ENCODE results near the gene ASTN2.

Gene ASTN2

DNA sequence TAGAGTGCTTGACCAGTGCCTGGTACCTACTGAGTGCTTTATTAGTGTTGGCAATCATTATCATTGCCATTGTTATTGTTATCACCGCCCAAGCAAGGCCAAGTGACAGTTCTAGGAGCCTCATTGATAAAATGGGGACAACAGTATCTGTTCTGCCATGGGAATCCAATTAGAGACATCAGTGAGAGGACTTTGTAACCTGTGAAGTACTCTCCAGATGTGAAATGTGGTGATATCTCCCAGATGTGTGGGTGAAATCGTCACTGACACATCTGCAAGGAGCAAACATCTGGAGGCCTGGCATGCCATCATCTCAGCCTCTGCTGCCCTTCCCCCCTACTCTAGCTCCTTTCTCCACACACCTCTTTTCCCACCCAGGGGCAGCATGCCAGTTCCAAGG lies 1000.5 kb downstream of the ASTN2 start:
- DNase-seq (ENCODE audit: extremely low read depth in 1 of 2, low read depth in 1 of 2) = no peak

DNA sequence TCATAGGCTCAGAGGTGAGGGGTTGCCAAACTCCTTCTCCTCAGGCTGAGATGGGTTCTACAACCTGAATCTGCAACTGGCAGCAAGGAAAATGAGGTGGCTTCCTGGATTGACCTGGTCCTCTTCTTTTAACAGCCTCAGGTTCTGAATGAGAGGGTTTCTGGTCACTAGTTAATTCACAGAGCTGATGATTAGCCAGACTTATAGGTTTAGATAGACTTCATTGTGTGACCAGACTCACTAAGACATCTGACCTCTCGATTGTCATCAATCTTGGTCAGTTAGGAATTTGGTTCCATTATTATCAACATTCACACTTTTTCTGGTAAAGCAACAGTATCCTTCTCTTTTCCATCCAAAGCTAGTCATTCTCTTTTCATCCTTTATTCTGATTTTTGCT lies 1003.4 kb downstream of the ASTN2 start:
- no peak for DNase-seq (ENCODE audit: extremely low read depth in 1 of 2, low read depth in 1 of 2)

DNA sequence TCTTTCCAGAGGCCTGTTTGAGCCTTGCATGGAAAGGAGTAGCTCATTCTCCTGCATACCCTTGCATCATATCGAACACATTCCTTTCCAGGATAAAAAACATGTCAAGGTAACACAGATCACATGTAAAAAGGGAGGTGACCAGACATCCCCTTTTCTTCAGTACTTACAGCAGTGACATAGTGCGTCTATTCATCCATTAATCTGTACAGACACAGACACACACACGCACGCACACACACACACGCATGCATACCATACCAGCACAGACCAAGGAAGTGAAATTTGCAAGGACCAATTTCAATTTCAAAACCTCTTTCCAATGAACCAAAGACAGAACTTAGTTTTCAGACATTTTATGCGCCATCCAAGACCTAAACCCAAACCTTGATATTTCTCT lies 1005.2 kb downstream of the ASTN2 start:
- no peak for DNase-seq (ENCODE audit: extremely low read depth in 1 of 2, low read depth in 1 of 2)

DNA sequence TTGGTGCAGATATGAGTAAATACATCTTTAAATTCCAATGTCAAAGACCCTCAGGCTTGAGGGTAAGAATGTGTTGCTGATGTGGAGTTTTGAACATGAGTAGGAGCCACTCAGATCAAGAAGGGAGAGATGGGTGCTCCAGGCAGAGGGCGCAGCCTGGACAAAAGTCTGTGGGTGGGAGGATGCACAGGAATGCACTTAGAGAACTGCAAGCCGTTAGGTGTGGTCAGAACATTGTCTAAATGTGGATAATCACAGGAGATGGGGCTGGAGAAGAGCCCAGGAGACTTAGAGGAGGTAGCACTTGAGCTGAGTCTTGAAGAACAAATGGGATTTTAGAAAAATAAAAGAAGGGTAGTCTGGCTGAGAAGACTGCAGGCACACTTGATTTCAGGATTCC lies 1005.7 kb downstream of the ASTN2 start:
- DNase-seq (ENCODE audit: extremely low read depth in 1 of 2, low read depth in 1 of 2) = no peak

DNA sequence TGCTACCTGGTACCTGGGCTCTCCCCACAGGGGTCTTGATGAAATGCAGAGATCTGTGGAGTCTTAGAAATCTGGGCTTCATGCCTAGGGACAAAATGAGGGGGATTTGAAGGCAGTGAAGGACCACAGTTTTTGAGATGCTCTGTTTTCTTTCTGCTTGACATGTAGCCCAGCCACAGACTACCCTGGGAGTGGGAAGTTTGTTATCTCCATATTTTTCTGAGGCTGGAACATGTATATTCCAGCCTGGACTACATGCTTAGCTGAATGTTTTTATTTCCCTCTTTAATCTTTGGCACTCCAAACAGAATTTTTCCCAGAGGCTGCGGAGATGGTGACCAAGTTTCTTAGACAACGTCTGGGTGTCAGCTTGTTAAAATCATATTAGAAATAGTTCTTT lies 1008.4 kb downstream of the ASTN2 start:
- DNase-seq (ENCODE audit: extremely low read depth in 1 of 2, low read depth in 1 of 2) = no peak

DNA sequence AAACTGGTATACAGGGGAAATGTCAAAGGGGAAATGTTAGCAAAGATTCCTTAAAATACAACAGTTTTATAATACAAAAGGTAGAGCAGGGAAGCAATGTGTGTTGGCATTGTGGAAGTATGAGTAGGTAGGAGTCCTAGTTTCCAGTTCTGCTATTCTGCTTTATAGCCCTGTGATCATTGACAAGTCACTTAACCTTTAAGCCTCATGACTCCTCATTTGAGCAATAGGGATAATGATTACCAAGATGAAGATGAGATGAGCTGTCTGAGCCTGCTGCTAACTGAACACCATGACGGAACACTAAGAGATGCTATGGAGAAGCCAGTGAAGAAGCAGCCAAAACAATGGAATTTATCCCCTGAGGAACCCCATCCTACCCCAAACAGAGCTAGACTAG lies 1009.5 kb downstream of the ASTN2 start:
- no peak for DNase-seq (ENCODE audit: extremely low read depth in 1 of 2, low read depth in 1 of 2)

DNA sequence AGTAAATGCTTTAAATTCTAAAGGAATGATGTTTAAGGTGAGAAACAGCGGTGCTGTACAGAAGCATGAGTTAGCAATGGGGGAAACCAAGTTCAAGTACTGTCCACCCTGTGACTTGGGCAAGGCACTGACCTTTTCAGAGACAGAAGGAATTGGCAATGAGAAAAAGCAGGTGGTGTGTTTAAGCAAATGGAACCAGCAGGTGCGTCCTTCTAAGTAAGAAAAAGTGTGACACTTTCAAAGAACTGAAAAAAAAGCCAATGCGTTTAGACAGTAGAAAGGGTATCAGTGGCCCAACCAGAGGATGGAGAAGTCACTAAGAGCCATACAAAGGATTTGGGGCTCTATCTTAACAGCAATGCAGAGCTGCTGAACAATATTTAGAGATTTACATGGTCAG lies 1010.6 kb downstream of the ASTN2 start:
- DNase-seq (ENCODE audit: extremely low read depth in 1 of 2, low read depth in 1 of 2) = no peak

DNA sequence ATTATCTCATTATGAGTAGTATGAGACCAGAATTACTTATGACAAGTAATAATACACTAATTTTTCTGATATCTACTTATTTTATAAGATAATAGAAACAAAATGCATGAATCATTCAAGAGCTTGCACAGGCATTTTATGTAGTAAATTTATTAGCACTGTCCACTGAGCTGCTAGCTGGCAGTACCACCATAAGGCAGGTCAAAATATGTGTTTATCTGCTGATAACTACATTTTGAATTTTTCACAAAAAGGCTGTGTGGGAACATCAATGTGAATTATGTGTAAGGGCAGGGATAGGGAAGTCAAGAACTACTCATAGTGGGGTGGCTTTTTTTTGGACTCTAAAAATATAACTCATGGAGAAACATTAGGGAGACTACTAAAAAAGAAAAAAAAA lies 1011.7 kb downstream of the ASTN2 start:
- no peak for DNase-seq (ENCODE audit: extremely low read depth in 1 of 2, low read depth in 1 of 2)

GRCh38 chr9:116395699-116396037 lies 1019.2 kb downstream of the ASTN2 start:
- DNase-seq (ENCODE audit: extremely low read depth in 1 of 2, low read depth in 1 of 2) = no peak

- DNase-seq (ENCODE audit: extremely low read depth in 1 of 2, low read depth in 1 of 2) = no peak
These were observed 1019.8 kb downstream of the ASTN2 start for GRCh38 chr9:116394894-116395698.

- DNase-seq (ENCODE audit: extremely low read depth in 1 of 2, low read depth in 1 of 2) = no peak
These were observed 1020.8 kb downstream of the ASTN2 start for GRCh38 chr9:116394070-116394469.

DNA sequence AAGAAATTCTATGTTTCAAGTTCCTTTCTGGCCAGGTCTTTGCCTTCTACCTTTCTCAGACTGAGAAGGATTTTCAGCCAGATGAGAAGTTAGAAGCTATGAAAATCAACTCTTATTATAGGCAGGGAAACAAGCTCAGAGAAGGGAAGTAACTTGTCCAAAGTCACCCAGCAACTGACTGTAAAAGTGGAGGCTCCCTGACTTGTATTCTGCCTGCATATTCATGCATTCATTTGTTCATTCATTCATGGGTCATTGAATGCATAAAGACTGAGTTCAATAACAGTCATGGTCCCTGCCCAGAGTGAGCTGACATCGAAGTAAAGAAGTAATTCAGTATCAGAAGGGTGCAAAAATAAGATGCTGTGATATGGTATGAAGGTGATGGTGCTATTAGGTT lies 1021.7 kb downstream of the ASTN2 start:
- DNase-seq (ENCODE audit: extremely low read depth in 1 of 2, low read depth in 1 of 2) = no peak

- no peak for DNase-seq (ENCODE audit: extremely low read depth in 1 of 2, low read depth in 1 of 2)
These were observed 1023.5 kb downstream of the ASTN2 start for GRCh38 chr9:116391306-116391900.

DNA sequence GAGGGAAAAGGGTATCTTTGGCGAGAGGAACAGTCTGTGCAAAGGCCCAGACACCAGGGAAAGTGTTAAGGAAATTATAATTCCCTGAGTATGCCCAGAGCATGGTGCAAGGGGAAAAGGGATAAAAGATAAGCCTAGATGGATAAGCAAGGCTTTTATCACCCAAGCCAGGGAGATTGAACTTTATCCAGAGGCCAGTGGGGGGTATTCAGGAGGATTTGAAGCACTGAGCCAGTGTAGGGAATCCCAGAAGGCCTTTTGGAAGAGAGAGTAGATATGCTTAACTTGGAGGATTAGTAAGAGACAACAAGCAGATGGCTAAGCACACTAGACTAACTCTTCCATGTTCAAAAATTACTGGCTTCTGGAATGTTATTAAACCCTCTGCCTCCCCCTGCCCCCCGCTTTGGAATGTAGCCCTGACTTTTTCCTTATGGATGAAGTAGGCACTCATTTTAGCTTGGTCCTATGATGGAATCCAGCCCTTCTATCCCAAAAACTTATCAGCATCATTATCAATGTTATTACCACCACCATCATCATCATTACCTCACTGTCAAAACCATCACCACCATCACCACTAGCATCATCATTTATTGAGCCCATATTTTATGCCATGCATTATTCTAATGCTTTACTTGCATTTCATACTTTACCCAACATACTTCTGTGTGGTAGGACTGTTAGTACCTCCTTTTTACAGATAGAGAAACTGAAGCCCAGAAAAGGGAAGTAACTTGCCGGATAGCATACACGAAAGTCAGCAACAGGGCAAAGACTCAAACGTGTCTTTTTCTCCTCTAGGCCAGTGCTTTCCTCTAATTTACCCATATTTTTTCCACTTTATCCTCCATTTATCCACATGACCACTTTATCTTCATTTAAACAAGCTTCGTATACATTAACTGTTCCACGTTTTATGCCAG lies 1024.3 kb downstream of the ASTN2 start:
- DNase-seq (ENCODE audit: extremely low read depth in 1 of 2, low read depth in 1 of 2) = no peak

DNA sequence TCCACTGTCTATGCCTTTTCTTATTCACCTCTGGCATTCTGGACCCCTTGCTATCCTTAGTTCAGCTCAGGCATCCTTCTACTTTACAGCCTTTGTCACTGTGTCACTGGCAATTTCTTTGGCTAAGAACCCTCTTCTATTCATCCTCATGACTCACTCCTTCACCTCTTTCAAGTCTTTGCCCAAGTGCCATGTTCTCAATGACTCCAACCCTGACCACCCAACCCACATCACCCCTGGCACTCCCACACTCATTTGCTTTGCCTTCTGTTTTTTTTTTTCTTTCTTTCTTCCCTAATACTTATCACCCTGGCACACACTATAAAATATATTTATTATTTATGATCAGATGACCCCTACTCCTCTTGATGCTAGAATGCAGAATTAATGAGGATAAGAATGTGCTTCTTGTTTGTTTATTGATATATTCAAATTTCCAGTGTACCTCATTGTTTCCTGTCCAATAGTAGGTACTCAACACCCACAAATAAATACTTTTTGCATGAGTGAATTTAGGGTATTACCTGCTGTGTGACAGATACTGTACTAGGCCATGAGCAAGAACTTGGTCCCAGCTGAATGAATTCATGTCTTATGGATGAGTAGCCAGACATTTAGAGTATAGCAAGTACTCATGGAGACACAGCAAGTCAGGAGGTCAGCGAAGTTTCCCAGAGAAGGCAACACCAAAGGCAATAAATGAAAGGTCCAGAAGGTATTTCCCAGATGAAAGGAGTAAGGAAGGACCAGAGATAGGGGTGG lies 1025.1 kb downstream of the ASTN2 start:
- no peak for DNase-seq (ENCODE audit: extremely low read depth in 1 of 2, low read depth in 1 of 2)

DNA sequence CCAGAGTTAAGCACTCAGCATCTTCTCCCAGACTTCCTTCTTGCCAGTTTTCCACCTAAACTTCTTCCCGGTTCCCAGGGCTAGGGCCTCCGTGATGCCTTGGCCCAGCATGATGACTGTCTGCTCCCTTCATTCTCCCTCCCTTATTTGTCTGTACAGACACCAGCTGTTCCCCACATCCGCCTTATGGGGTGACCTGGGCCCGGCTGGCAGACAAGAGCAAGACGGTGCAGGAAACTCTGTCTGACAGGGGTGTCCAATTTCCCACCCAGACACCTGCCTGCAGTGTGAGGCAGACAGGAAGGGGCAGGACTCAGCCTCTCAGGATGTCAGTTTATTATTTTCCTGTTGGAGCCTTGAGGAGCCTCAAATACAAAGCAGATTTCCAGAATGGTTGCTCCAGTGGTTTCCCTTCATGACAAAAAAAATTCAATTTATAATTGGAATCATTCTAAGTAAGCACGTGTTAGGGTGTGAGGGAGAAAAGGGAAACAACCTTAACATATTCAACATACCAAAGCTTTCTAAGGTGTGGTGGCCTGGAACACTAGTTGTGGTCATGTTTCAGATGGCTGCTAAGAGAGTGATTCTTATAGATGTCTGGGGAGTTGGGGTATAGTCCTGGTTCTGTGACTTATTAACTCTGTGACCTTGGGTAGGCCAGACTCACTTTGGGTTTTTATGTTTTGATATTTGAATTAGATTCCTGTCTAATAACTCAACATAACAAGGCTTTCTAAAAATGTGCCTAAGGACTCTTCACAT lies 1026.7 kb downstream of the ASTN2 start:
- DNase-seq (ENCODE audit: extremely low read depth in 1 of 2, low read depth in 1 of 2) = no peak

DNA sequence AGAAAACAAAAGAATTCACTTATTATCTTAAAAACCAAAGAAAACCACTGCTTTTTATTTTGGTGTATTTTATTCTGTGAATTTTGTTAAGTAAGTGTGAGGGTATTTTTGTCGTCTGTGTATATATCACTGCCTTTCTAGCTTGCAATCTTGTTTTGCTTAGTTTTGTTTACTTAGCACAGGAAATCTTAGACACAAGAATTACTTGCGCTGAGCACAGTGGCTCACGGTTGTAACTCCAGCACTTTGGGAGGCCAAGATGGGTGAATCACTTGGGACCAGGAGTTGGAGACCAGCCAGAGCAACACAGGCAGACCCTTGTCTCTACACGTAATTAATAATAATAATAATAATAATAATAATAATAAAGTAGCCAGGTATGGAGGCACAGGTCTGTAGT lies 1030.9 kb downstream of the ASTN2 start:
- DNase-seq (ENCODE audit: extremely low read depth in 1 of 2, low read depth in 1 of 2) = no peak

DNA sequence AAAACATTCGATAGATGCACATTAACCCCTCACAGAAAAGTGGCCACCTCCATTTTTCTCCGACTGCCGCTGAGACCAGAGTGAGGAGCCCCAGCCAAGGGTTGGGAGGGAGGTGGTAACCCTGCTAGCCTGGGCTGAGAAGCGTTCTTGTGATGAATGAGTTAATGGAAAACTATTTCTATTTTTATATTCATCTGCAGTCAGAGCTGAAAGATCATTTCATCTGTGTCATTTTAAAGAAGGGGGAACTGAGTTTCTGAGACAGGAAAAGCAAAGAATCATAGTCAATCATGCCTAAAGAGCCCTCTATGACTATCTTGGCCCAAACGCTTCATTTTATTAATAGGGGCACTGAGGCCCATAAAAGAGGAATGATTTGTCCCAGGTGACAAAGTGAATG lies 1031.7 kb downstream of the ASTN2 start:
- no peak for DNase-seq (ENCODE audit: extremely low read depth in 1 of 2, low read depth in 1 of 2)

DNA sequence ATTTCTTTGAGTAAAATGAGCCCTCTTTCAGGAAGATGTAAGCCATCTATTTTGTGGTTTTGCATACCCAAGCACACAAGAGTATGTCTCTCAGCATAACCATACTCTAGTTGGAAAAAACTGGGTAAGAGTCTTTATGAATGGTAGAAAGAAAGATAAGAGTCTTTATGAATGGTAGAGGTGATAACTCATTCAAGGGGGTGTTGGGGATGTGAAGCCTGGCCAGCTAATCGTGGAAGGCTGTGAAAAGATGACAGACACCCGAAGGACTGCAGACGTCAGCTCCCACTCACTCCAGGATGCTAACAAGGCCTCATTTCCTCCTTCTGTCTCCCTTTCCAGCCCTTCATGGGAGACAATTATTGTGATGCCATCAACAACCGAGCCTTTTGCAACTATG lies 1032.8 kb downstream of the ASTN2 start:
- DNase-seq (ENCODE audit: extremely low read depth in 1 of 2, low read depth in 1 of 2) = no peak

GRCh38 chr9:116381350-116381749 lies 1033.5 kb downstream of the ASTN2 start:
- DNase-seq (ENCODE audit: extremely low read depth in 1 of 2, low read depth in 1 of 2) = no peak

All from activated CD8-positive, alpha-beta memory T cell treated with anti-CD3 and anti-CD28 coated beads for 1 hour (primary cell).